Lung (tissue), 12 donors: Measurements from ENCODE around the gene CCDC178. TPM values are rescaled to one million over a fixed set of nuclear protein-coding genes. Genes with fewer than 3 reads are reported as not detected.

Source experiments
- ATAC-seq: fragments of 200-7000 bp; cut with Tn5 transposase; one replicate; pipeline ENCODE4 v1.9.1; 2020; ENCODE audit warnings: moderate number of reproducible peaks; ENCODE audit not compliant: insufficient read depth, low FRiP score
- DNase-seq, 3 donors: peaks; one replicate each; pipeline ENCODE4 v3.0.0-alpha.2; 2013 to 2017
- H3K27ac ChIP-seq, 2 donors: one replicate each; pipeline ENCODE4 v1.5.1; 2013; ENCODE audit warnings: mild to moderate bottlenecking in 2 of 2, moderate library complexity in 2 of 2, control low read depth in 1 of 2, inconsistent platforms in 1 of 2, low read depth in 1 of 2, low read length in 1 of 2
- H3K27me3 ChIP-seq, 3 donors: one replicate each; pipeline ENCODE4 v1.5.1; 2013; ENCODE audit warnings: low read length in 2 of 3; ENCODE audit not compliant: control insufficient read depth in 3 of 3, insufficient read depth in 3 of 3
- H3K36me3 ChIP-seq, 4 donors: one replicate each; pipeline ENCODE4 v1.5.1; 2013; ENCODE audit warnings: low read length in 4 of 4, mild to moderate bottlenecking in 1 of 4, moderate library complexity in 1 of 4; ENCODE audit not compliant: control insufficient read depth in 4 of 4, insufficient read depth in 4 of 4
- H3K4me1 ChIP-seq, 5 donors: one replicate each; pipeline ENCODE4 v1.5.1; 2013; ENCODE audit warnings: low read length in 5 of 5, mild to moderate bottlenecking in 2 of 5, moderate library complexity in 1 of 5; ENCODE audit not compliant: control insufficient read depth in 5 of 5, insufficient read depth in 5 of 5
- H3K4me3 ChIP-seq: one replicate; pipeline ENCODE4 v1.5.1; 2013; ENCODE audit warnings: mild to moderate bottlenecking, control low read depth, moderate library complexity
- H3K9ac ChIP-seq, 2 donors: one replicate each; pipeline ENCODE4 v1.5.1; 2013; ENCODE audit warnings: low read length in 2 of 2, control low read depth in 1 of 2; ENCODE audit not compliant: insufficient read depth in 1 of 2
- H3K9me3 ChIP-seq, 4 donors: one replicate each; pipeline ENCODE4 v1.5.1; 2013; ENCODE audit warnings: low read length in 3 of 4, mild to moderate bottlenecking in 1 of 4, moderate library complexity in 1 of 4; ENCODE audit not compliant: control insufficient read depth in 4 of 4, insufficient read depth in 3 of 4
- CTCF ChIP-seq: IDR thresholded peaks from 2 replicates; pipeline ENCODE4 v1.5.1; 2012; ENCODE audit warnings: mild to moderate bottlenecking; ENCODE audit errors: control extremely low read depth, extremely low read depth
- WGBS, 2 donors: extraction: QIAGEN DNeasy Blood & Tissue Kit; methylation state at CpG; one replicate each; pipeline ENCODE4 v1.1.7; 2013; 5-methylcytosine and 5-hydroxymethylcytosine counted together
- polyA plus RNA-seq, 2 donors: library from polyadenylated mRNA; stranded (reverse); fragments of 200-250 nt; gene quantifications; one replicate each; pipeline ENCODE4 v1.2.1, GENCODE V29; 2013
- total RNA-seq, 2 donors: library from RNA; depleted of rRNA in 1 of 2; stranded (reverse); fragments of >200 nt in 1 of 2; gene quantifications; one replicate each; pipeline ENCODE4 v1.2.1, GENCODE V29; 2014 to 2021
- donor health status: control.
- donor health status: control.
- donor health status: Bipolar disorder and iron deficiency.
- donor health status: healthy.
- donor health status: DM: yes; HTN: yes; CAD: no.

The CCDC178 gene
- total and polyA plus RNA-seq, 4 donors, result 0.08 to 1.1 (median 0.77) TPM

GRCh38 chr18:33159151-33159550, 281.4 kb downstream of the CCDC178 start:
- ATAC-seq (no peak), DNase-seq (no peak)
- TF ChIP-seq CTCF, result no peak
- no peak overlapping the region for H3K9ac ChIP-seq
- no peaks in the 10 kb centered on the region for H3K27me3 ChIP-seq
- 74 to 77% methylated on average over 2 of the region's 2 CpGs for WGBS, 2 donors
- peaks cover 0 to 2% (median 0%) of the 10 kb centered on the region in 5 donors for H3K4me1 ChIP-seq
- no peaks in the 10 kb centered on the region for H3K36me3 ChIP-seq
- no peaks in the 10 kb centered on the region for H3K9me3 ChIP-seq
- H3K4me3 ChIP-seq, result no peak overlapping the region
- no peak overlapping the region for H3K27ac ChIP-seq

GRCh38 chr18:33157893-33158292, 282.6 kb downstream of the CCDC178 start:
- TF ChIP-seq CTCF, result no peak
- H3K4me1 ChIP-seq, result peaks cover 0 to 2% (median 0%) of the 10 kb centered on the region in 5 donors
- no peak overlapping the region for H3K9ac ChIP-seq
- ATAC-seq (no peak), DNase-seq (peak in 1 of 3 donors; percentile 5)
- WGBS, 2 donors, result 17 to 48% methylated on average over 1 of the region's 1 CpG
- no peaks in the 10 kb centered on the region for H3K9me3 ChIP-seq
- H3K27ac ChIP-seq, result no peak overlapping the region
- no peaks in the 10 kb centered on the region for H3K27me3 ChIP-seq
- no peak overlapping the region for H3K4me3 ChIP-seq
- H3K36me3 ChIP-seq, result no peaks in the 10 kb centered on the region

- no peak for ATAC-seq
- H3K27me3 ChIP-seq, result no peaks in the 10 kb centered on the region
These were observed 283.5 kb downstream of the CCDC178 start for GRCh38 chr18:33156906-33157470.

More at GRCh38 chr18:33156906-33157470, 283.5 kb downstream of the CCDC178 start:
- Histone ChIP-seq H3K4me3 (no peak overlapping the region), H3K4me1 (peaks cover 0 to 2% (median 0%) of the 10 kb centered on the region in 5 donors), H3K9ac (no peak overlapping the region), H3K9me3 (no peaks in the 10 kb centered on the region), H3K36me3 (no peaks in the 10 kb centered on the region), H3K27ac (no peak overlapping the region)
- no peak for TF ChIP-seq CTCF
- DNase-seq, result no peak
